GM12878 (cell line): ENCODE data around the gene HEATR9. TPM values are rescaled to one million over a fixed set of nuclear protein-coding genes. Genes with fewer than 3 reads are reported as not detected.
A peak's percentile ranks its signal among the peaks of the same experiment; 100 is the strongest.

Experiments
- BACH1 ChIP-seq: fragments of 450-650 bp; IDR thresholded peaks from 2 replicates; pipeline ENCODE4 v1.6.1; 2017; ENCODE audit warnings: mild to moderate bottlenecking, borderline replicate concordance
- BRCA1 ChIP-seq: IDR thresholded peaks from 2 replicates; pipeline ENCODE4 v1.6.1; 2011; ENCODE audit warnings: low read depth, low read length, improper control_type of control experiment
- CHD1 ChIP-seq: IDR thresholded peaks from 2 replicates; pipeline ENCODE4 v1.6.1; 2012; ENCODE audit warnings: low read depth, low read length, improper control_type of control experiment
- CHD4 ChIP-seq: fragments of 200-600 bp; sonication (generic); IDR thresholded peaks from 2 replicates; pipeline ENCODE4 v1.6.1; 2016; ENCODE audit warnings: mild to moderate bottlenecking
- EED ChIP-seq: sonication (generic); IDR thresholded peaks from 2 replicates; pipeline ENCODE4 v1.6.1; 2016; ENCODE audit warnings: antibody characterized with exemption, low read depth
- ETV6 ChIP-seq, 2 experiments: fragments of 450-650 bp in 1 of 2; IDR thresholded peaks in 1 of 2; conservative IDR thresholded peaks in 1 of 2; 2 replicates each; pipeline ENCODE4 v1.6.1; 2014; ENCODE audit warnings: antibody characterized with exemption in 1 of 2, borderline replicate concordance in 1 of 2, low read depth in 1 of 2, mild to moderate bottlenecking in 1 of 2, moderate library complexity in 1 of 2
- EZH2 ChIP-seq: IDR thresholded peaks from 2 replicates; pipeline ENCODE4 v1.6.1; 2012; ENCODE audit warnings: low read depth, mild to moderate bottlenecking, control low read depth, inconsistent platforms, low read length, borderline replicate concordance; ENCODE audit not compliant: control insufficient read depth
- FOXK2 ChIP-seq: fragments of 450-650 bp; IDR thresholded peaks from 2 replicates; pipeline ENCODE4 v1.6.1; 2017; ENCODE audit warnings: mild to moderate bottlenecking, moderate library complexity
- HDAC2 ChIP-seq: fragments of 200-600 bp; sonication (generic); IDR thresholded peaks from 2 replicates; pipeline ENCODE4 v1.6.1; 2017
- HDGF ChIP-seq: fragments of 450-650 bp; IDR thresholded peaks from 2 replicates; pipeline ENCODE4 v1.6.1; 2016; ENCODE audit warnings: antibody characterized with exemption
- NFYA ChIP-seq: IDR thresholded peaks from 2 replicates; pipeline ENCODE4 v1.6.1; 2011; ENCODE audit warnings: low read depth, mild to moderate bottlenecking, low read length, improper control_type of control experiment, borderline replicate concordance
- NFYB ChIP-seq: IDR thresholded peaks from 2 replicates; pipeline ENCODE4 v1.6.1; 2011; ENCODE audit warnings: low read depth, mild to moderate bottlenecking, low read length, improper control_type of control experiment, moderate library complexity; ENCODE audit not compliant: insufficient read depth
- PAX8 ChIP-seq: fragments of 450-650 bp; IDR thresholded peaks from 2 replicates; pipeline ENCODE4 v1.6.1; 2017; ENCODE audit warnings: mild to moderate bottlenecking, moderate library complexity
- POU2F2 ChIP-seq: IDR thresholded peaks from 3 replicates; pipeline ENCODE4 v1.6.1; 2011; ENCODE audit warnings: low read depth, mild to moderate bottlenecking, low read length, borderline replicate concordance
- RUNX3 ChIP-seq: IDR thresholded peaks from 2 replicates; pipeline ENCODE4 v1.6.1; 2012; ENCODE audit warnings: low read length, inconsistent platforms
- SMAD1 ChIP-seq: fragments of 450-650 bp; IDR thresholded peaks from 2 replicates; pipeline ENCODE4 v1.6.1; 2018; ENCODE audit warnings: mild to moderate bottlenecking, low read depth; ENCODE audit not compliant: partially characterized antibody
- SPI1 ChIP-seq: IDR thresholded peaks from 2 replicates; pipeline ENCODE4 v1.6.1; 2011; ENCODE audit warnings: low read depth, mild to moderate bottlenecking, low read length, moderate library complexity, borderline replicate concordance; ENCODE audit not compliant: insufficient read depth
- STAT1 ChIP-seq: fragments of 450-650 bp; conservative IDR thresholded peaks from 2 replicates; pipeline ENCODE4 v1.6.1; 2014; ENCODE audit warnings: antibody characterized with exemption, mild to moderate bottlenecking
- WRNIP1 ChIP-seq: IDR thresholded peaks from 2 replicates; pipeline ENCODE4 v1.6.1; 2011; ENCODE audit warnings: low read depth, low read length, improper control_type of control experiment, borderline replicate concordance
- YBX1 ChIP-seq: fragments of 450-650 bp; IDR thresholded peaks from 2 replicates; pipeline ENCODE4 v1.6.1; 2016; ENCODE audit warnings: antibody characterized with exemption
- ZBED1 ChIP-seq: IDR thresholded peaks from 2 replicates; pipeline ENCODE4 v1.6.1; 2016; ENCODE audit warnings: borderline replicate concordance
- ZNF217 ChIP-seq: fragments of 450-650 bp; IDR thresholded peaks from 2 replicates; pipeline ENCODE4 v1.6.1; 2017; ENCODE audit warnings: antibody characterized with exemption, mild to moderate bottlenecking
- ZNF274 ChIP-seq: IDR thresholded peaks from one replicate; pipeline ENCODE4 v1.8.0; 2011; ENCODE audit not compliant: insufficient read length, insufficient read depth
- polyA plus RNA-seq, 11 experiments: library from polyadenylated mRNA; depleted of rRNA in 4 of 11; unstranded in 6 of 11; stranded (reverse) in 5 of 11; fragments of >200 nt; fragmentation: Nextera tagmentation in 4 of 11; fragmentation: Illumina TruSeq in 1 of 11; extraction: Ambion mirVana in 4 of 11; extraction: Trizol in 1 of 11; gene quantifications; 1 replicate in 1 of 11; 2 replicates in 10 of 11; pipeline versions ENCODE4 v1.2.1 to v1.2.3, GENCODE V29; 2011 to 2016; ENCODE audit warnings: inconsistent platforms in 2 of 11, missing spikeins in 2 of 11, low read depth in 1 of 11
- total RNA-seq, 4 experiments: library from RNA; depleted of rRNA in 3 of 4; stranded (reverse); fragments of >200 nt in 3 of 4; fragmentation: Illumina TruSeq in 1 of 4; extraction: Trizol in 1 of 4; gene quantifications; 2 replicates each; pipeline versions ENCODE4 v1.2.1 to v1.2.3, GENCODE V29; 2013 to 2021
- TF ChIP-seq, protein P1 (sequence below): fragments of 450-650 bp; formaldehyde crosslinking; IDR thresholded peaks from 2 replicates; pipeline ENCODE4 v1.5.0; 2022; ENCODE audit warnings: mild to moderate bottlenecking, missing genetic modification characterization
- TF ChIP-seq, protein P2 (sequence below): fragments of 450-650 bp; formaldehyde crosslinking; IDR thresholded peaks from 2 replicates; pipeline ENCODE4 v1.4.0; 2020; ENCODE audit warnings: mild to moderate bottlenecking, moderate library complexity

HEATR9 gene
- total and polyA plus RNA-seq, 10 of the 15 experiments (the other 5 are each of a cell fraction or from before 2014, with no cell fraction given): 0.04 to 0.43 (median 0.13) TPM; not detected in 2

- TF ChIP-seq CHD1: 0 out of 2 replicates have a peak, but pooled peaks have one; percentile 38
- no peak for TF ChIP-seq WRNIP1
- no peak for TF ChIP-seq ZNF217
- TF ChIP-seq ZBED1: peak; percentile 74; the same call in 1 of the 2 replicates
- TF ChIP-seq HDAC2: no peak
- TF ChIP-seq ZNF274: no peak
- TF ChIP-seq POU2F2: peak; percentile 82
- TF ChIP-seq EED: peak; percentile 79
- no peak for TF ChIP-seq NFYA
- TF ChIP-seq BACH1: peak; percentile 58
- TF ChIP-seq, protein P1, sequence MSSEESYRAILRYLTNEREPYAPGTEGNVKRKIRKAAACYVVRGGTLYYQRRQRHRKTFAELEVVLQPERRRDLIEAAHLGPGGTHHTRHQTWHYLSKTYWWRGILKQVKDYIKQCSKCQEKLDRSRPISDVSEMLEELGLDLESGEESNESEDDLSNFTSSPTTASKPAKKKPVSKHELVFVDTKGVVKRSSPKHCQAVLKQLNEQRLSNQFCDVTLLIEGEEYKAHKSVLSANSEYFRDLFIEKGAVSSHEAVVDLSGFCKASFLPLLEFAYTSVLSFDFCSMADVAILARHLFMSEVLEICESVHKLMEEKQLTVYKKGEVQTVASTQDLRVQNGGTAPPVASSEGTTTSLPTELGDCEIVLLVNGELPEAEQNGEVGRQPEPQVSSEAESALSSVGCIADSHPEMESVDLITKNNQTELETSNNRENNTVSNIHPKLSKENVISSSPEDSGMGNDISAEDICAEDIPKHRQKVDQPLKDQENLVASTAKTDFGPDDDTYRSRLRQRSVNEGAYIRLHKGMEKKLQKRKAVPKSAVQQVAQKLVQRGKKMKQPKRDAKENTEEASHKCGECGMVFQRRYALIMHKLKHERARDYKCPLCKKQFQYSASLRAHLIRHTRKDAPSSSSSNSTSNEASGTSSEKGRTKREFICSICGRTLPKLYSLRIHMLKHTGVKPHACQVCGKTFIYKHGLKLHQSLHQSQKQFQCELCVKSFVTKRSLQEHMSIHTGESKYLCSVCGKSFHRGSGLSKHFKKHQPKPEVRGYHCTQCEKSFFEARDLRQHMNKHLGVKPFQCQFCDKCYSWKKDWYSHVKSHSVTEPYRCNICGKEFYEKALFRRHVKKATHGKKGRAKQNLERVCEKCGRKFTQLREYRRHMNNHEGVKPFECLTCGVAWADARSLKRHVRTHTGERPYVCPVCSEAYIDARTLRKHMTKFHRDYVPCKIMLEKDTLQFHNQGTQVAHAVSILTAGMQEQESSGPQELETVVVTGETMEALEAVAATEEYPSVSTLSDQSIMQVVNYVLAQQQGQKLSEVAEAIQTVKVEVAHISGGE (CRISPR knock-in tag): no peak
- no peak for TF ChIP-seq YBX1
- TF ChIP-seq STAT1: no peak
- TF ChIP-seq RUNX3: peak; percentile 71
- no peak for TF ChIP-seq EZH2
- TF ChIP-seq SPI1: no peak
- no peak for TF ChIP-seq PAX8
- TF ChIP-seq NFYB: 0 out of 2 replicates have a peak, but pooled peaks have one; percentile 38
- peak; percentile 89 for TF ChIP-seq HDGF
- TF ChIP-seq FOXK2: no peak
- TF ChIP-seq, protein P2, sequence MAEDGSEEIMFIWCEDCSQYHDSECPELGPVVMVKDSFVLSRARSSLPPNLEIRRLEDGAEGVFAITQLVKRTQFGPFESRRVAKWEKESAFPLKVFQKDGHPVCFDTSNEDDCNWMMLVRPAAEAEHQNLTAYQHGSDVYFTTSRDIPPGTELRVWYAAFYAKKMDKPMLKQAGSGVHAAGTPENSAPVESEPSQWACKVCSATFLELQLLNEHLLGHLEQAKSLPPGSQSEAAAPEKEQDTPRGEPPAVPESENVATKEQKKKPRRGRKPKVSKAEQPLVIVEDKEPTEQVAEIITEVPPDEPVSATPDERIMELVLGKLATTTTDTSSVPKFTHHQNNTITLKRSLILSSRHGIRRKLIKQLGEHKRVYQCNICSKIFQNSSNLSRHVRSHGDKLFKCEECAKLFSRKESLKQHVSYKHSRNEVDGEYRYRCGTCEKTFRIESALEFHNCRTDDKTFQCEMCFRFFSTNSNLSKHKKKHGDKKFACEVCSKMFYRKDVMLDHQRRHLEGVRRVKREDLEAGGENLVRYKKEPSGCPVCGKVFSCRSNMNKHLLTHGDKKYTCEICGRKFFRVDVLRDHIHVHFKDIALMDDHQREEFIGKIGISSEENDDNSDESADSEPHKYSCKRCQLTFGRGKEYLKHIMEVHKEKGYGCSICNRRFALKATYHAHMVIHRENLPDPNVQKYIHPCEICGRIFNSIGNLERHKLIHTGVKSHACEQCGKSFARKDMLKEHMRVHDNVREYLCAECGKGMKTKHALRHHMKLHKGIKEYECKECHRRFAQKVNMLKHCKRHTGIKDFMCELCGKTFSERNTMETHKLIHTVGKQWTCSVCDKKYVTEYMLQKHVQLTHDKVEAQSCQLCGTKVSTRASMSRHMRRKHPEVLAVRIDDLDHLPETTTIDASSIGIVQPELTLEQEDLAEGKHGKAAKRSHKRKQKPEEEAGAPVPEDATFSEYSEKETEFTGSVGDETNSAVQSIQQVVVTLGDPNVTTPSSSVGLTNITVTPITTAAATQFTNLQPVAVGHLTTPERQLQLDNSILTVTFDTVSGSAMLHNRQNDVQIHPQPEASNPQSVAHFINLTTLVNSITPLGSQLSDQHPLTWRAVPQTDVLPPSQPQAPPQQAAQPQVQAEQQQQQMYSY (CRISPR knock-in tag): no peak
- TF ChIP-seq CHD4: no peak
- TF ChIP-seq ETV6 (conservative IDR thresholded peaks at IDR 0.05 in 1 of 2, IDR thresholded peaks at IDR 0.05 in 1 of 2; ENCODE audit: borderline replicate concordance in 1 of 2, low read depth in 1 of 2): peak in 1 of 2 experiments; percentile 98; a peak in 2 of 4 replicates
- peak; percentile 84 for TF ChIP-seq SMAD1
- TF ChIP-seq BRCA1: no peak
These were observed 11.3 kb upstream of the HEATR9 start, which contains the start of gene CCL5 (continued) for GRCh38 chr17:35879773-35880654.
